HG03439 (cell line): ENCODE measurements around the gene TIAM1.
A peak's percentile ranks its signal among the peaks of the same experiment; 100 is the strongest.

Source experiments
- ATAC-seq: cut with Tn5 transposase; IDR thresholded peaks from one replicate; pipeline ENCODE4 v1.9.1; 2021; ENCODE audit warnings: mild to moderate bottlenecking, moderate library complexity; ENCODE audit not compliant: unreplicated experiment

TIAM1 gene

DNA sequence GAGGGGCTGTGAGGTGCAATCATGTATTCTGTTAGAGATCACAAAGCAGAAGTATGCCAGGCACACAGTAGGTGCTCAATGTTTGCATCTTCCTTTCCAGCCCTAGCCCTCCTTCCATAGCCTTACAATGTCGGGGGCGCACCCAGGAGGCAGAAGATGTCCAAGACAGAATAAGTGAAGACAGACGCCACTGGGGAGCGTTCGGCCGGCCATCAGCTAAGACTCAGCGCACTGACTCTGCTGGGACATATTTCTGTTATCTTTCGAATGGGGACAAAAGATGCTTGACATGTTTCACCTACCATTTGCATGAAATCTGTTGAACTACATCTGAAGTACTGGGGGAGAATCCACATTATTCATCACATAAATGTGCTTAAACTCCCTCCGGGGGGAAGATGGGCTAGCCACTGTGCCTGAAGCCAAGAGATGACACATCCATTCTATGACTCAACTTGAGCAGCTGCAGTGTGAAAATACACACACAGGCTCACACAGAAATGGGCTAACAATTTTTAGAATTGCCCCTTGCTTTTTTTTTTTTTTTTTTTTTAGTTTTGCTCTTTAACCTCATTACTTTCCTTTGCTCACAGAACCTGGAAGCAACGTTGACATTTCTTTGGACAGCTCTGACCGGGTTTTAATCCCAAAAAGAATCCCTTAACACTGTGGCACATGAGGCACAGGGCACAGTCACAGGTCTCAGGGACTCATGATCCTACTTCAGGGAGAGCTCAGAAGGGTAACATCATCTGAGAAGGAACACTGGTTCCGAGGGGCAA, 7.9 kb downstream of the TIAM1 start:
- peak; percentile 75 for ATAC-seq

DNA sequence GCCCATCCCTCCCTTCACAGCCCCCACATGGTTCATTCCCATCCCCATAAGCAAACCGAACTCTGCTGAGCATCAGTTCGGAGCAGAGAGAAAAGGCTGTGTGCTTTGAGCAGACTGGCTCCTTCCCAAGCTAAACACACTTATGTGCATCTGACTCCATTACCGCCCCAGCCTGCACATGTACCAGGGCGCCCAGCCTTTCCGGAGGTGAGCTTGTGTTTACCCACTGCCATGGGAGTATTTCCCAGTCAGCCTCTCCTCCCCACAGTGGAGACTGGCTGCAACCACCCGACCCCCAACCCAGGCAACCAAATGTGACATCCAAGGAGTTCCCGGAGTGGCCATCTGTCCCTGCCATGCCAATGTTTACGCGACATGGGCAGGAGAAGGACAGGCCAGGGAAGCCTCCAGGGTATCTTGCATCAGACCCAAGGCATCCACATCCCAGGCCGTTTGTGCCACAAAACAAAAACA, 9.4 kb downstream of the TIAM1 start:
- ATAC-seq: no peak

DNA sequence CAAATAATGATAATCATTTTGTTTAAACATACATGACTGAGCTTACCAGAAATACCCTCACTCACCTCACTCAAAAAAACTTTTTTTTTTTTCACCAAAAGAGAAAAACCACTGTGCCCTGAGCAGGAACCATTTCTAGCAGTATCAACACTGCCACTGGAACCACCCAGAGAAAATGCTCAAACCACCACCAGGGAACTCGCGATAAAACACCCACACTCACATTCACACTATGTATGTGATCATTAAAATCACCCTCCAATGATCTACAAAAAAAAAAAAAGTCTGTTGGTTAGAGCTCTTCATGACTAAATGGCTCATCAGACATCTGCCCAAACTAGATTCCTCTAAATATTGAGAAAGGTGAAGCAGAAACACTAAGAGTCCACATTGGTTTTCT, 11.5 kb downstream of the TIAM1 start:
- no peak for ATAC-seq

DNA sequence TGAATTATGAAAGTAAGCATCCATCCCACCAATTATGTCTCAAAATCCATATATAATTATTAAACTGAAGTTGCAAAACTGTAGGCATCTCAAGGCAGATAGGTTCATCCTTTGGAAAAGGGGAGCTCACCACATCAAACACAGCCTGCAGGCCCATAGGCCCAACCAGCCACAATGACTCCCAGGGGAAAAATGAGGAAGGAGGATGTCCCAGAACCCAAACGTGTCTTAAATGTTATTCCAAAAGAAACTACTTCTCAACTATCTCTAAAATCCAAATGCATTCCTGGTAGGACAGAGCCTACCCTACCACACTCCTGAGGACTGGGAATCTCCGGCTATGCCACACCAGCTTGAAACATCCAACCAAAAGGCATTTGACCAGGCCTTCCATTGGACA, 12.8 kb downstream of the TIAM1 start:
- no peak for ATAC-seq

DNA sequence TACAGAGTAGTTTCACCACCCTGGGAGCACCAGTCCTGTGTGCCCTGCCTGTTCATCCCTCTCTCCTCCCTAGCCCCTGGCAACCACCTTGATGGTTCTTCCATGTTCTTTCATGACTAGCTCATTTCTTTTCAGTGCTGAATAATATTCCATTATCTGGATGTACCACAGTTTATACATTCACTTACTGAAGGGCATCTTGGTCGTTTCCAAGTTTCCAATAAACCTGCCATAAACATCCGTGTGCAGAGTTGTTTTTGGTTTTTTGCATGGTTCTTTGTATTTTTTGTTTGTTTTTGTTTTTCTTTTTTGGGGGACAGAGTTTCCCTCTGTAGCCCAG, 13.9 kb downstream of the TIAM1 start:
- ATAC-seq: no peak

DNA sequence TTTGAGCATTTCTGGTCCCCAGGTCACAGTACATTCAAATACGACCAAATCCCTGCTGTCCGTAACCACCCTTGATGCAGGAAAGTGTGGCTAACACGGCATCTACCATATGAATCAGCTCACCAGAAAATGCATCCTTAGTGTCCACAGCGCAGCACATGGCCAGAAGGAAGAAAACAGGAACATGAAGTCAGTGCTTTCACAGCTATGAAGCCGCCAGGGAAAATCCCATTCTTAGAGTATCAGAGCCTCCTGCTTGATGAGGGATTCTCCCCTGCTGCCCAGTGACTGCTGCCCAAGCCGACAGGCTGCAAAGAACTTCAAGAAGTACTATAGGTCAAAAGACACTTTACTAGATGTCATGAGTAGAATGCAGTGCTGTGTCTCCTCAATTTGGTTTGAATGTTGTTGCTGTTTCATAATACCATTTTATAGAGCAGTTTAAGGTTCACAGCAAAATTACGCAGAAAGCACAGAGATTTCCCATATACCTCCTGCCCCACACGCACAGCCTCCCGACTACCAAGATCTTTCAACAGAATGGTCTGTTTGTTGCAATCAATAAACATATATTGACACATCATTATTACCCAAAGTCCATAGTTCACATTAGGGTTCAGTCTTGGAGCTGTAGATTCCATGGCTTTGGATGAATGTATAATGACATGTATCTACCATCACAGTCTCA, 14.5 kb downstream of the TIAM1 start:
- no peak for ATAC-seq

DNA sequence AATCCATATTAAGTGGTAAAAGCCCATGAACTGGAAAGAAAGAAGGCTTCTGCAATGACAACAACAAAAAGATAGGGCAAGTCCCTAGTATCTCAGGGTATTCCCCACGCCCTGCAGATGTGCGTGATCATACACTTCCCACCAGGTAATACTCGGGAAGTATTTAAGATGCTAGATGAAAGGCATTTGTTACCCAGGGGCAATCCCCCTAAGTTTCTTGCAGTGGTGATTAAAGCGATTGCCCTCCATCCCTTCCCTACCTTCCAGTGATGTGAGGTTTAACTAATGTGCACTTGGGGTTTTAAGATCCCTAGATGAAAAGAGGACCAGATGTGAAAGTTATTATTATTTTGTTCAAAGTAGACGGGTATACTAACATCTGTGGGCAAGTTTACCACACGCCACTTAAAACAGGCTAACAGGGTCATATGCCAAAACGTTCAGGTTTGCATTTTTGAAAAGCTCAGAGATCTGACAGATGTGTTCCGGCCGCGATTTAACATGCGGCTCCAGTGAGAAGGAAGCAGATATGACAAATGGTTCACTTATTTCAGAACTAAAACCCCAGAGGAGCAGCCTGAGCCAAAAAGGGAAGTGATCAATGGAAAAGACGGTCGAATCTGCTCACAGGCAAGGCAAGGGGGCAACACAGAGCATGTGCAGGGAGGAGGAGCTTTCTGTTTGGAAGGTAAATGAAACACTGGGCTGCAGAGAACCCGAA, 17.4 kb downstream of the TIAM1 start:
- peak; percentile 95 for ATAC-seq

DNA sequence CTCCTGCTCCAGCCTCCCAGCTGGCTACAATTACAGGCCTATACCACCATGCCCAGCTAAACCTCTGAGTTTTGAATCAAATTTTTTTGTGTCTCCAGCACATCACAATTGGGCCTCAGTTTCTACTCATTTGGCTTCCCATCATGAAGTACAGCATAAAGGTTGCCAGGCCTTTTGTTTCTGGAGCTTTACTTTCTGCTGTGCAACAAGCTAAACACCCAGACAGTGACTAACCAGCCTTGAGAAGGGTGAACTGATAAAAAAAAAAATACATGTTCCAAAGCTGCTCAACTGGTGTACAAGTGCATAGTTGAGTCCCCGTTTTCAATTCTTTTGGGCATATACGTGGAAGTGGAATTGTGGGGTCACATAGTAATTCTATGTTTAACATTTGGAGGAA, 25.1 kb downstream of the TIAM1 start:
- ATAC-seq: no peak

DNA sequence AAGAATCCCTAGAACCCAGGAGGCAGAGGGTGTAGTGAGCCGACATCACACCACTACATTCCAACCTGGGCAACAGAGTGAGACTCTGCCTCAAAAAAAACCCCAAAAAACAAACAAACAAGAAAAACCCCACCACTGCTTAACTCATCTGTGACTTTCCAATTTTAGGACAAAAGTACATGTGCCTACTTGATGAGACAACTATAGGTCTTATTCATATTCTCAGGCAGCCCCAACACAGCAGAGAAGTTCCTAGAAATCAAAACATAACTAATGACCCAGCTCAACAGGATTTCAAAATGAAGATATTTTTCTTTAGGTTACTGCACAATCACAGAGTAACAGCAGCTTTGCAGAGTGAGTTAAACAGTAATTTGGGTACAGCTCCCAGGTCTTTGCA, 26.4 kb downstream of the TIAM1 start:
- ATAC-seq: no peak

DNA sequence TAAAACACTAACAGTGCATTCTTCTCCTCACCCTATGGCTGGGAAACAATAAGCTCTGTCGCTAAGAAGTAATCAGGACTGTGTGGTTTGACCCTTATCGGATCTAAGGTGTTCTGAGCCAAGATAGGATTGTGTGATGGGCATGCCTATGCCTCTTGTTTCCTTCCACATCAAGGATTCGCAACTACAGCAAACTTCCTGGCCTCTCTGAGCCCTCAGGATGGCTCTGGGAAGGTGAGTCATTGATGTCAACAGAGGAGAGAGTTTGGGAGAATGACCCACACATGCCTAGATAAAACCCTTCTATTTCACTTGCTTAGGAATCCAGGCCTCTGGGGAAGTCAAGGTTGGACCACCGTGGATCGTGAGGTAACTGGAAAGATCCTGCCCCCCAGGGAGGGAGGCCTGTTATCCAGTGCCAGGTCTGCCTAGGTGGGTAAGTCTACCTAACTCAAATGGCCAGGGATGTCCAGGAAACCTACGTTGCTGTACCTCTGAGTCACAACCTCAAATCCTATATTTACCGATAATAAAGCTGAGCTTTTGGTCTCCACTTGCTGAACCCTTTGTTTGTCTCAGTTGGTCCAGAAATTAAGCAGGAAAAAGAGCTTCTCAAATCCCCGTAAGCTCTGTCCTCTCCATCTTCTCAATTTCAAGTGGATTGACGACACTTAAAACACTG, 27.4 kb downstream of the TIAM1 start:
- no peak for ATAC-seq

DNA sequence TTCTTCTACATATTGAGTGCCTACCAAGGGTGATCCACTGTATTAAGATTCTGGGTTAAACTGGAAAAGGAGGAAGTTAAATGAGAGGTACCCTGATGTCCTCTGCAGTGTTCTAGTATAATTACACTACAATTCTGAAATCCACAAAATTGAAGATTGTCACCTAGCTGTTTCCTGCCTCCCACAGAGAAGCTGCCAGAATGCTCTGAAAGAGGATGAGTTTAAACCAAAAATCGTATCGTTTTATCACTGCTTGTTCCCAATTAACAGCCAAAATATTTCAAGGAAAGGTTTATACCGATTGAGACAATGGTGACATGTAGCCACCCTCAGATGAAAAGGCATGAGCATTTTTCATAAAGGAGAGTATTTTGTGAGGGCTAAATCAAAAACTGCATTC, 28.0 kb downstream of the TIAM1 start:
- no peak for ATAC-seq

DNA sequence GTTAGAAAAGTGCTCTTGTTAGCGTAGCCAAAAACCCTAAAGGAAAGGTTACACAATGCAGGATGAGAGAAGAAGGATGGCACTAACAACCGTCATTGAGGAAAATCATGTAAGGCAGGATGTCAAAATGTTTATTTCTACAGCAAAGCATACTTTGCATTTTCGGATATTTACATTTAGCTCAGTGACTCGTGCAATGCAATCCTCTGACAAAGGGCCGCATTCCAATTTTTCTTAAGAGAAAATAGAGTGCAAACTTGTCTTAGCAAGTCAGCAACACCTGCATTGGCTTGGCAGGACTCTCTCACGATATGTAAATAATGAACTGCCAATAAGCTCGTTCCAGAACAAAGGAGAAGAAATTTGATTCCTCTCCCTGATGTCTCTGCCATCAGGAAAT, 33.3 kb downstream of the TIAM1 start:
- ATAC-seq: no peak

DNA sequence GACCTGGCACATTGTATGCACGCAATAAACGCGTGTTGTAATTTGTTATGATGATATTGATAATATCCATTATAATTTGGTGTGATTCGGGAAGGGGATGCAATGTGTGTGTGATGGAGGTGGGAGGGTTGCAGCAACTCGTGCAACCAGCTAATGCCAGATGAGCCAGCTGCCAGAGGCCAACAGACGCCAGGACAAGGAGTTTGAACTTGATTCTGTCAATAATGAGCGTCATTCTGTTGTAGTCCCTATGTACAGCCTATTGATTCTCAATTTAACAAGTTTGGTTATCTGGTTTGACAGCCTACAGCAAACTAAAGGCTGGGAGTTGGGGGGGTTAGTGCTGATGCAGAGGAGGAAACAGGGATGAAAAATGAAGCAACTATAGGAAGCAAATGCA, 35.5 kb downstream of the TIAM1 start:
- ATAC-seq: no peak

DNA sequence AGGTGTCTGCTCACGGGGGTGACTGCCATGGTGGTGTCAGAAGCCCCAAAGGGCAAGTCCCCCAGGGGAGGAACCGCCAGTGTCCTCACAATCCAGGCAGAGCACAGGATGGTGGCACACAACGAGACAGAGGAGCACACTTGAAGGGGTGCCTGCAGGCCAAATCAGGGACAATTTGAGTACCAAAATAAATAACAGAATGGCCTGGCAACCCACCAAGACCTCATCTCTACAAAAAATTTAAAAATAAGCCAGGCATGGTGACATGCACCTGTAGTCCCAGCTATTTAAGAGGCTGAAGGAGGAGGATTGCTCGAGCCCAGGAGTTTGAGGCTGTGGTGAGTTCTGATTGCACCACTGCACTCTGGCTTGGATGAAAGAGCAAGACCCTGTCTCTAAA, 38.2 kb downstream of the TIAM1 start:
- ATAC-seq: no peak

DNA sequence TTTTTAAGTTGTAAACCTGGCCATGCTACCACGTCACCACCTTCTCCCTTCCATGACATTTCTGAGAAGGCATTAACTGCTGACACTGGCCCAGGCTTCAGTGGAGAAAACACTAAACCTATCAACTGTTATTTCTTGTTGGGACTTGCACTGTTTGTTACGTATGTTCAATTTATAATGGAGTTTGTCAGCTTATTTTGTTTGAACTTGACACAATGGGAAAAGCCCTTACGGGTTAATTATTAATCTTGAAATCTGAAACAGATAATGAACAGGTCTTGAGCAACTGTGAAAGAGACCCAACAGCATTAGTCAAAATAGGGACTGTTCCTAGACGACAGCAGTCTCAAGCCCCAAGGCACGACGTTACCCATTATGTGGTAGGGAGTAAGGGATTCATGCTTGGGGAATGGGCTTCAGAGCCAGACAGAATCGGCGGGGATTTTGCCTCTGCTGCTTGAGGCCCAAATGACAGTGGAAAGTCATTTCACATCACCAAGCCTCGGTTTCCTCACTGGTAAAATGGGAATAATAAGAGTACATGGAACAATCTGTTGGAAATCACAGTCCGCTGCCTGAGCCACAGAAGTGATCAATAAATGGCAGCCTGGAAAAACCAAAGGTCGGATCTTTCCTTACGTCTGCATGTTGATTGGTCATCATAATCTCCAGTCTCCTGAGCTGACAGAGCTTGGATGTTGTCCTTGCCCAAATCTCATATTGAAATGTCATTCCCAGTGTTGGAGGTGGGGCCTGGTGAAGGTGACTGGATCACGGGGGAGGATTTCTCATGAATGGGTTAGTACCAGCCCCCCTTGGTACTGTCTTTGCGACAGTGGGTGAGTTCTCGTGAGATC, 44.5 kb downstream of the TIAM1 start:
- peak; percentile 73 for ATAC-seq

DNA sequence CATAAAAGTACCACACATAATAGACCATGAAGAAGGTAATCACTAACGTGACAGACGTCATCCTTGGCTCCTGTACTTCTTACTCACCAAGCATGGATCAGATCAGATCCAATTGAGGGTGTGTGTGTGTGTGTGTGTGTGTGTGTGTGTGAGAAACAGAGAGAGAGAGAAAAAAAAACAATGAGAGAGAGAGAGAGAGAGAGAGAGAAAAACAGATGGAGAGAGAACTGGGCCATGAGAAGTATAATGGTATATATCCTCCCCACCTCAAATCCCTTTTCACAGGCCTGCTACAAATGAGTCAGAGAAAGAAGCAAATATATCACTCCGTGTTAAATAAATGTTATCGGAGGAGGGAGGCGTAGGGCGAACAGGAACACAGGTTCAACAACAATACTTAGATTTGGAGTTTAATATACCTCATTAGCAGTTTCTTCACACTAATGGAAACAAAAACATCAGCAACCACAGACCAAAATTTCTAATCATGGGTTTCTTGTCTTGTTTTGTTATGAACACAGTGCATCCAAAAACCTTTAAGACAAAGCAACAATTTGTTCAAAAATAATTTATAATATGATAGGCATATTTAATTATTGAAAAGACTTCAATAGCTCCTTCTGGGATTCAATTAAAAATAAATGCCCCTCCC, 45.3 kb downstream of the TIAM1 start:
- peak; percentile 37 for ATAC-seq

DNA sequence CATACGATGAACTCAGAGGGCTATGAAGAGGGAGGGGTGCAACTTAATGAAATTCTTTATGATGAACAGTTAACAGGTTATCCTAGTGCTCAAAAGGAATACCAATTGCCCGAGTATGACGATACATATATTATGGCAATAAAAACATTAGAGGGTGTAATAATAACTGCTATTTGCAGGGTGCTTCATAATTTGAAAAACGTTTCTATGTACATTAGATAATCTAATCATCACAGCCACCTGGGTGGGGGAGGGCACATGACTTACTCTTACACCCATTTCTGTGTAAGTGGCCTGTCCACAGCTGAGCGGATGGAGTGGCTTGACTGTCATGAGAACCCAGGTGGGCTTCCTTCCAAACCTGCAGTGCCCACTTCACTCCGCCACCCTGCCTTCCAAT, 46.3 kb downstream of the TIAM1 start:
- no peak for ATAC-seq

DNA sequence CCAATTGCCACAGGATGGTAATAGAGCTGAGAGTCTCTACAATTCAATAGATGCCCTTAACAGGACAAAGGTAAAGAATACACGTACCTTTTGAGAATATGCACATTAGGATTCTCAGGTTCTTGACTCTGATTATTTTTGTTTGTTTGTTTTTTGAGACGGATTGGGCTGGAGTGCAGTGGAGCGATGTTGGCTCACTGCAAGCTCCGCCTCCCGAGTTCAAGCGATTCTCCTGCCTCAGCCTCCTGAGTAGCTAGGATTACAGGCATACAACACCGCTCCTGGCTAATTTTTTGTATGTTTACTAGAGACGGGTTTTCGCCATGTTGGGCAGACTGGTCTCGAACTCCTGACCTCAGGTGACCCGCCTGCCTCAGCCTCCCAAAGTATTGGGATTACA, 48.4 kb downstream of the TIAM1 start:
- no peak for ATAC-seq

DNA sequence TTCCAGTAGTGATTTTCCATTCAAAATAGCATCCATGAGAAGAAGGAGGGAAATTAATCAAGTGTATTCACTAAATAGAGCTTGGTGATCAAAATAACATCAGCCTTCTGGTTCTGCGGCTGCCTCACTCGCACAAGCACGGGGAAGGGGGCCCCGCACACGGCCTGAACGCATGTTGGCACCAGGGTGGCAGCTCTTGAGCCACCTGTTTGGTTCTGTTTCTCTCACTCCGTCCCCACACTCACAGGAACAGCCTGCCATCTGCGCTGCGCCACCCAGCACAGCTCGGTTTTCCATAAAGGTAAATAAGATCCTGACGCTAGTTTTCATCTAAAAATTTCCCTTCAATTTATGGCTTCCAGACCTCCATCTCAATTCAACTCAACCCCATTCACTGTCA, 49.4 kb downstream of the TIAM1 start:
- no peak for ATAC-seq

DNA sequence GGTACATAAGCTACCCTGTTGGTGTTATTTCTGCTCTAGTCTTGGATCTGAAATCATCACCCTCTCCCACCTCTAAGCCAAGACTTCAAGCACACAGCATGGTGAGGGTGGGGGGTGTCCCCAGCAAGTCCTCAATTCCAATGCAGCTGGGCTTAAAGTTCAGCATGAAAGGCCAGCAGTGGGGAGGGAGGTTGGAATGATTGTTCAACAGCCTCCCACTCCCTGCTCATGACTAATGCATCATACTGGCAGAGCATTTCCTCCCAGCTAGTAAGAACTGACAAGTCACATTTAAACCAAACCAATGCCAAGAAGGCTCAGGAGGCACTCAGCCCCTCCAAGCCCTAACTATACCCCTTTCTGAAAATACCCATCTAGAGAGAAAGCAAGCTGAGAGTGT, 50.1 kb downstream of the TIAM1 start:
- no peak for ATAC-seq
